TTC549 (cell line): ENCODE measurements around the gene PPP1R12C.
A peak's percentile ranks its signal among the peaks of the same experiment; 100 is the strongest.
"Not testable (repeated sequence)": the region's sequence is repeated elsewhere in the genome, so short reads cannot be mapped to it uniquely, and the experiment has no call there.

ENCODE experiments used
- FAIRE-seq: peaks from 2 replicates; lab custom pipeline; 2012; peaks lifted over from hg19 to GRCh38; lab: Jason Lieb, UNC

Gene PPP1R12C

GRCh38 chr19:55116859-55117662 is at the start of gene PPP1R12C:
PPP1R12C (minus strand) TSS chr19:55117637; CDS start chr19:55117543, 94 bp downstream.
- no peak for FAIRE-seq

- peak; percentile 96 for FAIRE-seq
These were observed 49.3 kb upstream of the PPP1R12C start, which contains the start of gene DNAAF3 for GRCh38 chr19:55166530-55167268. DNAAF3 (minus strand) TSS chr19:55166613; CDS start chr19:55166413, 200 bp downstream.

GRCh38 chr19:55165952-55166529 is 48.6 kb upstream of the PPP1R12C start:
- peak; percentile 56 for FAIRE-seq

GRCh38 chr19:55161571-55162322 is 44.3 kb upstream of the PPP1R12C start:
- FAIRE-seq = no peak

- FAIRE-seq = no peak
These were observed 43.5 kb upstream of the PPP1R12C start for GRCh38 chr19:55160986-55161365.

GRCh38 chr19:55160128-55160985 is 42.9 kb upstream of the PPP1R12C start:
- FAIRE-seq = peak; percentile 50

- no peak for FAIRE-seq
These were observed 41.7 kb upstream of the PPP1R12C start for GRCh38 chr19:55158848-55159749.

- FAIRE-seq = no peak
These were observed 41.0 kb upstream of the PPP1R12C start for GRCh38 chr19:55158423-55158822.

- no peak for FAIRE-seq
These were observed 39.8 kb upstream of the PPP1R12C start, which contains the start of gene TNNI3 for GRCh38 chr19:55157064-55157908. TNNI3 (minus strand) TSS chr19:55157732; CDS start chr19:55157589, 143 bp downstream.

- FAIRE-seq = no peak
These were observed 39.0 kb upstream of the PPP1R12C start for GRCh38 chr19:55156202-55157063.

- FAIRE-seq = not testable (repeated sequence)
These were observed 38.3 kb upstream of the PPP1R12C start for GRCh38 chr19:55155784-55156183.

- FAIRE-seq = no peak
These were observed 36.3 kb upstream of the PPP1R12C start for GRCh38 chr19:55153652-55154264.

- FAIRE-seq = no peak
These were observed 34.6 kb upstream of the PPP1R12C start for GRCh38 chr19:55152017-55152416.

- FAIRE-seq = no peak
These were observed 31.9 kb upstream of the PPP1R12C start, which contains the start of gene TNNT1 for GRCh38 chr19:55149078-55150003. TNNT1 (minus strand) TSS chr19:55149206; CDS start chr19:55147157, 2,049 bp downstream.

- FAIRE-seq = no peak
These were observed 30.3 kb upstream of the PPP1R12C start for GRCh38 chr19:55147545-55148251.
